Endothelial cell of umbilical vein (primary cell): ENCODE measurements around the gene APOBEC3G. TPM values are rescaled to one million over a fixed set of nuclear protein-coding genes. Genes with fewer than 3 reads are reported as not detected.

Source experiments
- BruUV-seq: library from RNA; stranded (reverse); fragments of 400-500 nt; replicated peaks from 2 replicates; lab custom pipeline; 2021; lab: Mats Ljungman, UMichigan
- CTCF ChIA-PET: fragments of 300-600, 350-600 bp; sonication (Branson Sonifier 250); formaldehyde crosslinking; loops from one replicate; lab custom pipeline; 2021; ENCODE audit warnings: antibody characterized with exemption, inconsistent platforms; lab: Charles Lee
- POLR2A ChIA-PET: fragments of 300-600, 350-600 bp; sonication (Branson Sonifier 250); formaldehyde crosslinking; loops from one replicate; lab custom pipeline; 2021; ENCODE audit warnings: antibody characterized with exemption, inconsistent platforms; lab: Charles Lee
- DNase-seq: peaks from one replicate; pipeline ENCODE4 v3.0.0-alpha.2; 2011; ENCODE audit warnings: low read depth, low spot score
- FAIRE-seq: peaks from 2 replicates; lab custom pipeline; 2011; peaks lifted over from hg19 to GRCh38; lab: Jason Lieb, UNC
- H2AFZ ChIP-seq: 2 replicates; pipeline ENCODE4 v1.6.0; 2012; ENCODE audit warnings: low read depth, low read length, control low read depth, inconsistent platforms
- H3K27ac ChIP-seq: 2 replicates; pipeline ENCODE4 v1.5.1; 2011; ENCODE audit warnings: low read depth, mild to moderate bottlenecking, control low read depth, low read length, moderate library complexity; ENCODE audit not compliant: insufficient read depth
- H3K27me3 ChIP-seq, 2 experiments: 2 replicates each; pipeline versions ENCODE4 v1.6.0 to v1.6.1; 2011; ENCODE audit warnings: low read length in 2 of 2, mixed read lengths in 1 of 2; ENCODE audit not compliant: control insufficient read depth in 2 of 2, insufficient read depth in 2 of 2
- H3K36me3 ChIP-seq, 2 experiments: 2 replicates in 1 of 2; 3 replicates in 1 of 2; pipeline ENCODE4 v1.5.1; 2011; ENCODE audit warnings: low read length in 2 of 2, mild to moderate bottlenecking in 1 of 2, moderate library complexity in 1 of 2; ENCODE audit not compliant: control insufficient read depth in 2 of 2, insufficient read depth in 2 of 2; ENCODE audit errors: extremely low read depth in 1 of 2
- H3K4me1 ChIP-seq: 3 replicates; pipeline ENCODE4 v1.5.1; 2011; ENCODE audit warnings: mild to moderate bottlenecking, low read length; ENCODE audit not compliant: control insufficient read depth, insufficient read depth; ENCODE audit errors: extremely low read depth
- H3K4me2 ChIP-seq: 2 replicates; pipeline ENCODE4 v1.6.1; 2011; ENCODE audit warnings: low read length, control low read depth, mixed read lengths; ENCODE audit not compliant: insufficient read depth
- H3K4me3 ChIP-seq, 3 experiments: fragments of 200-600 bp in 1 of 3; sonication (generic), shearing (Covaris generic) in 1 of 3; replicated peaks in 1 of 3; 2 replicates each; pipeline ENCODE4 v1.5.1; 2011 to 2016; ENCODE audit warnings: control low read depth in 3 of 3, low read length in 3 of 3, mild to moderate bottlenecking in 2 of 3, inconsistent platforms in 1 of 3, low read depth in 1 of 3, moderate library complexity in 1 of 3; ENCODE audit not compliant: insufficient read depth in 1 of 3
- H3K79me2 ChIP-seq: 2 replicates; pipeline ENCODE4 v1.6.0; 2012; ENCODE audit warnings: low read length, inconsistent platforms; ENCODE audit not compliant: control insufficient read depth, insufficient read depth
- H3K9ac ChIP-seq: replicated peaks from 2 replicates; pipeline ENCODE3; 2011; ENCODE audit warnings: low read length, control low read depth; ENCODE audit not compliant: insufficient read depth; ENCODE audit errors: extremely low read depth
- H3K9me1 ChIP-seq: replicated peaks from 3 replicates; pipeline ENCODE4 v1.6.0; 2011; ENCODE audit warnings: mild to moderate bottlenecking, low read length; ENCODE audit not compliant: control insufficient read depth, insufficient read depth; ENCODE audit errors: extremely low read depth
- H3K9me3 ChIP-seq: replicated peaks from 2 replicates; pipeline ENCODE4 v1.5.1; 2012; ENCODE audit warnings: low read length, inconsistent platforms; ENCODE audit not compliant: control insufficient read depth, insufficient read depth
- H4K20me1 ChIP-seq: replicated peaks from 2 replicates; pipeline ENCODE3; 2011; ENCODE audit warnings: mild to moderate bottlenecking, low read length; ENCODE audit not compliant: control insufficient read depth, insufficient read depth; ENCODE audit errors: extremely low read depth
- CTCF ChIP-seq, 2 donors: IDR thresholded peaks; 1 replicate in 1 of 2; 2 replicates in 1 of 2; pipeline ENCODE4 v1.5.1; 2011; ENCODE audit warnings: low read length in 2 of 2, mild to moderate bottlenecking in 2 of 2, moderate library complexity in 2 of 2, control low read depth in 1 of 2, inconsistent platforms in 1 of 2, low read depth in 1 of 2; ENCODE audit not compliant: insufficient read depth in 1 of 2; ENCODE audit errors: extremely low read depth in 1 of 2
- EZH2 ChIP-seq: IDR thresholded peaks from 2 replicates; pipeline ENCODE4 v1.6.1; 2012; ENCODE audit warnings: borderline replicate concordance, low read depth, mild to moderate bottlenecking, moderate library complexity, low read length, inconsistent platforms; ENCODE audit not compliant: severe bottlenecking
- FOS ChIP-seq: IDR thresholded peaks from 2 replicates; pipeline ENCODE4 v1.6.1; 2011; ENCODE audit warnings: mild to moderate bottlenecking, low read length, moderate library complexity, borderline replicate concordance; ENCODE audit not compliant: insufficient read depth
- GATA2 ChIP-seq: IDR thresholded peaks from 2 replicates; pipeline ENCODE4 v1.7.0; 2011; ENCODE audit warnings: low read depth, mild to moderate bottlenecking, moderate library complexity, mixed read lengths, low read length; ENCODE audit not compliant: insufficient read length, insufficient read depth
- JUN ChIP-seq: IDR thresholded peaks from 2 replicates; pipeline ENCODE4 v1.6.1; 2011; ENCODE audit warnings: borderline replicate concordance, low read depth; ENCODE audit not compliant: insufficient read length, insufficient read depth
- MAX ChIP-seq: IDR thresholded peaks from 2 replicates; pipeline ENCODE4 v1.6.1; 2011; ENCODE audit not compliant: insufficient read depth, insufficient read length
- MYC ChIP-seq: IDR thresholded peaks from one replicate; pipeline ENCODE4 v1.6.1; 2011; ENCODE audit warnings: mild to moderate bottlenecking, low read depth, low read length
- POLR2A ChIP-seq: IDR thresholded peaks from 2 replicates; pipeline ENCODE4 v1.6.1; 2012; ENCODE audit warnings: low read depth, mild to moderate bottlenecking, control low read depth, low read length
- POLR2AphosphoS5 ChIP-seq: IDR thresholded peaks from 2 replicates; pipeline ENCODE4 v1.6.1; 2012; ENCODE audit warnings: low read depth, mild to moderate bottlenecking, control low read depth, low read length, moderate library complexity; ENCODE audit not compliant: insufficient read depth
- dilution Hi-C: fragments of 300-500 bp; cut with MboI; formaldehyde crosslinking; loops from one replicate; pipeline ENCODE4 v1.15.0; 2019; ENCODE audit warnings: low sequenced_read_pairs; ENCODE audit not compliant: extremely low pct_ligation_motif_present
- intact Hi-C: fragments of 100-400 bp; cut with micrococcal nuclease; formaldehyde crosslinking; loops from one replicate; pipeline ENCODE4 v1.10.0; 2022
- polyA plus RNA-seq, 4 experiments: library from polyadenylated mRNA; depleted of rRNA in 3 of 4; stranded (reverse) in 3 of 4; unstranded in 1 of 4; fragments of >200 nt; gene quantifications; 2 replicates each; pipeline versions ENCODE4 v1.2.1 to v1.2.3, GENCODE V29; 2011 to 2012; ENCODE audit warnings: missing spikeins in 1 of 4
- total RNA-seq: library from RNA; stranded (reverse); gene quantifications from 2 replicates; pipeline ENCODE4 v1.2.3, GENCODE V29; 2021

Gene APOBEC3G
- total and polyA plus RNA-seq, 2 donors (not counting 3 experiments of a cell fraction or from before 2014, with no cell fraction given) = 3.6 to 5.1 TPM

- no peak for FAIRE-seq
- no TSS peak for BruUV-seq
- H3K27me3 ChIP-seq = no peaks in the 10 kb centered on the region
- H3K36me3 ChIP-seq = peaks cover 0 to 3% of the 10 kb centered on the region in 2 experiments
- no peak for DNase-seq
- ChIA-PET CTCF (interaction anchor here (1.2 kb wide), 1 partner anchor 93 kb away, joined by 4 read pairs; no protein-coding TSS in a partner anchor), POLR2A (no interaction called here)
- no peak overlapping the region for H3K4me3 ChIP-seq
- intact Hi-C loops (no loop called here), dilution Hi-C loops (no loop called here)
- TF ChIP-seq EZH2 (no peak), MYC (no peak), GATA2 (no peak), CTCF (IDR thresholded peaks at IDR 0.05; ENCODE audit: extremely low read depth in 1 of 2, insufficient read depth in 1 of 2, low read depth in 1 of 2, low read length in 2 of 2) (no peak), MAX (no peak), POLR2AphosphoS5 (no peak), JUN (no peak), POLR2A (no peak), FOS (no peak)
- no peaks in the 10 kb centered on the region for H3K4me1 ChIP-seq
- H4K20me1 ChIP-seq = no peaks in the 10 kb centered on the region
- no peak overlapping the region for H3K9ac ChIP-seq
- no peak overlapping the region for H2AFZ ChIP-seq
- H3K9me1 ChIP-seq = no peaks in the 10 kb centered on the region
- H3K4me2 ChIP-seq = no peak overlapping the region
- no peaks in the 10 kb centered on the region for H3K79me2 ChIP-seq
- no peaks in the 10 kb centered on the region for H3K9me3 ChIP-seq
- no peak overlapping the region for H3K27ac ChIP-seq
These were observed 48.8 kb upstream of the APOBEC3G start for GRCh38 chr22:39028281-39028680.
